HepG2 (cell line): ENCODE data around the gene EIF2AK2. TPM values are rescaled to one million over a fixed set of nuclear protein-coding genes. Genes with fewer than 3 reads are reported as not detected.

ENCODE experiments used
- AHDC1 ChIP-seq: sonication (generic); formaldehyde crosslinking; IDR thresholded peaks from 2 replicates; pipeline ENCODE4 v1.5.1; 2020; ENCODE audit warnings: mild to moderate bottlenecking, missing genetic modification reagents, borderline replicate concordance
- GATAD2A ChIP-seq: IDR thresholded peaks from 2 replicates; pipeline ENCODE4 v1.6.1; 2016
- MED13 ChIP-seq: sonication (generic); formaldehyde crosslinking; IDR thresholded peaks from 2 replicates; pipeline ENCODE4 v1.5.0; 2020; ENCODE audit warnings: missing genetic modification reagents
- RXRB ChIP-seq: IDR thresholded peaks from 2 replicates; pipeline ENCODE4 v1.6.1; 2016; ENCODE audit warnings: borderline replicate concordance, missing genetic modification reagents, missing compliant biosample characterization
- SALL1 ChIP-seq: sonication (generic); formaldehyde crosslinking; IDR thresholded peaks from 2 replicates; pipeline ENCODE4 v1.8.0; 2022; ENCODE audit warnings: mild to moderate bottlenecking, missing genetic modification reagents
- USF2 ChIP-seq, 2 experiments: sonication (generic) in 1 of 2; formaldehyde crosslinking in 1 of 2; IDR thresholded peaks; 2 replicates each; pipeline versions ENCODE4 v1.5.1 to v1.6.1; 2011 to 2020; ENCODE audit warnings: borderline replicate concordance in 1 of 2, low read depth in 1 of 2, low read length in 1 of 2, mild to moderate bottlenecking in 1 of 2, missing genetic modification reagents in 1 of 2, moderate library complexity in 1 of 2
- ZHX1 ChIP-seq: sonication (generic); formaldehyde crosslinking; IDR thresholded peaks from 2 replicates; pipeline ENCODE4 v1.8.1; 2022; ENCODE audit warnings: low read depth, mild to moderate bottlenecking, missing genetic modification reagents
- ZNF207 ChIP-seq: fragments of 450-650 bp; IDR thresholded peaks from 2 replicates; pipeline ENCODE4 v1.6.1; 2016; ENCODE audit warnings: antibody characterized with exemption, borderline replicate concordance
- ZNF326 ChIP-seq: sonication (generic); formaldehyde crosslinking; IDR thresholded peaks from 2 replicates; pipeline ENCODE4 v1.4.0; 2020; ENCODE audit warnings: missing genetic modification reagents, borderline replicate concordance
- ZNF503 ChIP-seq: sonication (generic); formaldehyde crosslinking; IDR thresholded peaks from 2 replicates; pipeline ENCODE4 v1.4.0; 2020; ENCODE audit warnings: missing genetic modification reagents
- ZNF513 ChIP-seq: sonication (generic); formaldehyde crosslinking; conservative IDR thresholded peaks from 2 replicates; pipeline ENCODE4 v1.5.0; 2020; ENCODE audit warnings: missing genetic modification reagents
- ZNF839 ChIP-seq: sonication (generic); formaldehyde crosslinking; IDR thresholded peaks from 2 replicates; pipeline ENCODE4 v1.4.0; 2020; ENCODE audit warnings: missing genetic modification reagents, mild to moderate bottlenecking, borderline replicate concordance
- polyA plus RNA-seq, 8 experiments: library from polyadenylated mRNA; depleted of rRNA in 3 of 8; stranded (reverse) in 7 of 8; unstranded in 1 of 8; fragments of >200 nt; fragmentation: Illumina TruSeq in 4 of 8; extraction: Trizol in 4 of 8; gene quantifications; 2 replicates each; pipeline versions ENCODE4 v1.2.1 to v1.2.3, GENCODE V29; 2011 to 2016; ENCODE audit warnings: low read depth in 4 of 8, missing spikeins in 1 of 8, mixed read lengths in 1 of 8; ENCODE audit not compliant: insufficient read depth in 1 of 8
- total RNA-seq, 5 experiments: library from RNA; depleted of rRNA; stranded (reverse); fragments of >200 nt; fragmentation: Illumina TruSeq; extraction: Trizol; gene quantifications; 2 replicates each; pipeline ENCODE4 v1.2.3, GENCODE V29; 2016; ENCODE audit warnings: low read depth in 1 of 5

The EIF2AK2 gene
- total and polyA plus RNA-seq, 2 of the 13 experiments (the other 11 are each of a cell fraction or from before 2014, with no cell fraction given) = 10.2 to 26.1 TPM

- TF ChIP-seq AHDC1 (CRISPR knock-in tag) (peak; percentile 79), ZHX1 (CRISPR knock-in tag) (peak; percentile 88), ZNF839 (peak; percentile 91; the same call in 1 of the 2 replicates), RXRB (peak; percentile 8; the same call in 1 of the 2 replicates), ZNF513 (no peak), MED13 (CRISPR knock-in tag) (peak; percentile 86; the same call in 1 of the 2 replicates), GATAD2A (CRISPR knock-in tag) (peak; percentile 11; the same call in 1 of the 2 replicates), ZNF326 (CRISPR knock-in tag) (no peak), SALL1 (peak; percentile 92), USF2 (IDR thresholded peaks at IDR 0.05; ENCODE audit: low read depth, low read length) (no peak), USF2 (CRISPR knock-in tag; IDR thresholded peaks at IDR 0.05; ENCODE audit: borderline replicate concordance) (peak; percentile 50; the same call in 1 of the 2 replicates), ZNF503 (CRISPR knock-in tag) (peak; percentile 76; the same call in 1 of the 2 replicates), ZNF207 (no peak)
Observed at GRCh38 chr2:37196320-37197195, 39.8 kb upstream of the EIF2AK2 start, which contains the start of gene CEBPZOS (continued).
